HG03460 (cell line): Measurements from ENCODE around the gene GRPR.
"Not testable (repeated sequence)": the region's sequence is repeated elsewhere in the genome, so short reads cannot be mapped to it uniquely, and the experiment has no call there.

Experiments
- ATAC-seq: cut with Tn5 transposase; IDR thresholded peaks from one replicate; pipeline ENCODE4 v1.9.1; 2021; ENCODE audit not compliant: unreplicated experiment

Gene GRPR

GRCh38 chrX:16137416-16138107, 14.2 kb downstream of the GRPR start:
- peak; percentile 89 for ATAC-seq

GRCh38 chrX:16138108-16138427, 14.7 kb downstream of the GRPR start:
- ATAC-seq, result no peak

GRCh38 chrX:16140448-16140847, 17.1 kb downstream of the GRPR start:
- no peak for ATAC-seq

GRCh38 chrX:16140983-16141382, 17.6 kb downstream of the GRPR start:
- no peak for ATAC-seq

GRCh38 chrX:16141422-16142245, 18.3 kb downstream of the GRPR start:
- no peak for ATAC-seq

- no peak for ATAC-seq
Observed at GRCh38 chrX:16142246-16142558, 18.8 kb downstream of the GRPR start.

GRCh38 chrX:16143968-16144367, 20.6 kb downstream of the GRPR start:
- ATAC-seq, result no peak

- ATAC-seq, result no peak
Observed at GRCh38 chrX:16144420-16144819, 21.1 kb downstream of the GRPR start.

- ATAC-seq, result not testable (repeated sequence)
Observed at GRCh38 chrX:16145093-16145492, 21.7 kb downstream of the GRPR start.

- ATAC-seq, result no peak
Observed at GRCh38 chrX:16145656-16146055, 22.3 kb downstream of the GRPR start.

- no peak for ATAC-seq
Observed at GRCh38 chrX:16148896-16149295, 25.5 kb downstream of the GRPR start.

GRCh38 chrX:16155581-16156096, 32.3 kb downstream of the GRPR start:
- ATAC-seq, result no peak

GRCh38 chrX:16156692-16157331, 33.4 kb downstream of the GRPR start:
- no peak for ATAC-seq

GRCh38 chrX:16160729-16161128, 37.4 kb downstream of the GRPR start:
- ATAC-seq, result no peak

- not testable (repeated sequence) for ATAC-seq
Observed at GRCh38 chrX:16161173-16161572, 37.8 kb downstream of the GRPR start.

GRCh38 chrX:16162391-16162790, 39.0 kb downstream of the GRPR start:
- ATAC-seq, result no peak

- ATAC-seq, result no peak
Observed at GRCh38 chrX:16164748-16165147, 41.4 kb downstream of the GRPR start.

- ATAC-seq, result no peak
Observed at GRCh38 chrX:16167181-16167580, 43.8 kb downstream of the GRPR start, which contains the start of gene MAGEB17. MAGEB17 (plus strand) TSS chrX:16167481; CDS start chrX:16170383, 2,902 bp downstream.

GRCh38 chrX:16171039-16171438, 47.7 kb downstream of the GRPR start:
- no peak for ATAC-seq

- ATAC-seq, result no peak
Observed at GRCh38 chrX:16171944-16172343, 48.6 kb downstream of the GRPR start.

GRCh38 chrX:16172391-16172790, 49.0 kb downstream of the GRPR start:
- no peak for ATAC-seq
